Heart left ventricle (tissue), 16 donors: ENCODE measurements around the gene PLIN1. TPM values are rescaled to one million over a fixed set of nuclear protein-coding genes. Genes with fewer than 3 reads are reported as not detected.
"Not testable (repeated sequence)": the region's sequence is repeated elsewhere in the genome, so short reads cannot be mapped to it uniquely, and the experiment has no call there.

Source experiments
- ATAC-seq, 4 donors: fragments of 200-7000 bp; cut with Tn5 transposase; one replicate each; pipeline ENCODE4 v1.9.1; 2020 to 2022; ENCODE audit warnings: moderate library complexity in 4 of 4, mild to moderate bottlenecking in 3 of 4, moderate number of reproducible peaks in 1 of 4
- DNase-seq, 5 donors: peaks; one replicate each; pipeline ENCODE4 v3.0.0-alpha.2; 2020
- H3K27ac ChIP-seq, 12 donors: fragments of 200-600 bp; sonication (generic) in 4 of 12; one replicate each; pipeline versions ENCODE4 v1.5.0 to v1.8.0; 2016 to 2022; ENCODE audit warnings: mild to moderate bottlenecking in 2 of 12
- H3K27me3 ChIP-seq, 9 donors: fragments of 200-600 bp; sonication (generic) in 2 of 9; one replicate each; pipeline versions ENCODE4 v1.5.1 to v1.8.0; 2016 to 2022; ENCODE audit warnings: mild to moderate bottlenecking in 3 of 9
- H3K36me3 ChIP-seq, 9 donors: fragments of 200-600 bp; sonication (generic) in 2 of 9; one replicate each; pipeline versions ENCODE4 v1.5.0 to v1.8.0; 2018 to 2022; ENCODE audit warnings: mild to moderate bottlenecking in 2 of 9
- H3K4me1 ChIP-seq, 12 donors: fragments of 200-600 bp; sonication (generic) in 4 of 12; one replicate each; pipeline versions ENCODE4 v1.5.0 to v1.8.0; 2016 to 2022; ENCODE audit warnings: mild to moderate bottlenecking in 3 of 12
- H3K4me3 ChIP-seq, 12 donors: fragments of 200-600 bp; sonication (generic) in 4 of 12; one replicate each; pipeline versions ENCODE4 v1.5.0 to v1.8.0; 2017 to 2022; ENCODE audit warnings: mild to moderate bottlenecking in 9 of 12, moderate library complexity in 4 of 12
- H3K9me3 ChIP-seq, 12 donors: fragments of 200-600 bp; sonication (generic) in 4 of 12; one replicate each; pipeline versions ENCODE4 v1.5.0 to v1.8.0; 2016 to 2022; ENCODE audit warnings: mild to moderate bottlenecking in 1 of 12
- POLR2A ChIP-seq, 2 donors: fragments of 450-650 bp; IDR thresholded peaks; one replicate each; pipeline ENCODE4 v1.6.1; 2017; ENCODE audit warnings: antibody characterized with exemption in 2 of 2, mild to moderate bottlenecking in 2 of 2, moderate library complexity in 2 of 2
- WGBS, 4 donors: extraction: QIAGEN DNeasy Blood & Tissue Kit in 2 of 4; methylation state at CpG; one replicate each; pipeline versions ENCODE4 v1.1.5 to v1.1.7; 2013 to 2018; 5-methylcytosine and 5-hydroxymethylcytosine counted together
- intact Hi-C, 10 donors: fragments of 100-400 bp; cut with DNase I; formaldehyde crosslinking; loops; one replicate each; pipeline versions ENCODE4 v1.11.1 to v1.14.2; 2022
- polyA plus RNA-seq, 2 donors: library from polyadenylated mRNA; stranded (reverse); fragments of 200-250 nt; gene quantifications; one replicate each; pipeline ENCODE4 v1.2.3, GENCODE V29; 2013
- total RNA-seq, 9 donors: library from RNA; depleted of rRNA in 2 of 9; stranded (reverse); fragments of >200 nt in 2 of 9; fragmentation: NEBNext Ultra II Directional in 3 of 9; extraction: Animal tissue kit (Norgen Biotek cat#: 25700) in 3 of 9; gene quantifications; one replicate each; pipeline versions ENCODE4 v1.1.0 to v1.2.4, GENCODE V29; 2016 to 2023
- TF ChIP-seq, protein P1 (sequence below), 12 donors: fragments of 200-600 bp; sonication (generic) in 4 of 12; IDR thresholded peaks; one replicate each; pipeline versions ENCODE4 v1.5.0 to v1.8.0; 2018 to 2022; ENCODE audit warnings: antibody characterized with exemption in 12 of 12, mild to moderate bottlenecking in 5 of 12
- donor health status: ischemic (EF 13 %, LVEDD 7.1; RV severe dilation, severe dysfunction).
- donor health status: healthy with polysubstance abuse.
- donor health status: DM: no; HTN: yes; CAD: no.
- donor health status: DM: no; HTN: no; CAD: no.
- donor health status: ischemic (EF 25% LVEDD 6.9; RV normal size, moderate dysfunction).
- donor health status: ischemic (EF 25% LVEDD 5.7; RV mildly dilated, moderate dysfunction).
- donor health status: healthy.
- donor health status: DM: yes; HTN: yes; CAD: no.
- donor health status: ischemic (EF 35%, LVEDD 5.7; RV mildly dilated, moderate dysfunction).
- donor health status: nonischemic (EF 11% LVEDD 7.7; RV severe dilation, severe dysfunction).
- donor health status: DM: yes; HTN: yes; CAD: no.
- donor health status: PGD.
- donor health status: ischemic (EF 29% LVEDD 5.4; RV normal size, mild dysfunction).
- donor health status: nonischemic (EF 23%, LVEDD 6.1; RV moderate dilation, normal function).

Gene PLIN1
- total and polyA plus RNA-seq, 11 donors, result 0.28 to 143 (median 4.0) TPM

DNA sequence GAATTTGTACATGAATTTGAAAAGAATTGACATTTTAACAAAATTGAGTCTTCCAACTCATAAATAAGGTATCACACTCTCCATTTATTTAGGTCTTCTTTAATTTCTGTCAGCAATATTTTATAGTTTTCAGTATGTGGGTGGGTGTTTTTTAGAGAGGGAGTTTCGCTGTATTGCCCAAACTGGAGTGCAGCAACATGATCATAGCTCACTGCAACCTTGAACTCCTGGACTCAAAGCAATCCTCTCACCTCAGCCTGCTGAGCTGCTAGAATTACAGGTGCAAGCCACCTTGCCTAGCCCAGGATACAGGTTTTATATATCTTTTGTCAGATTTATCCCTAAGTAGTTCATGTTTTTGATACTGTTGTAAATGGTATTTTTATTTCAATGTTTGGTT lies 16.0 kb upstream of the PLIN1 start:
- Histone ChIP-seq H3K4me3 (no peak overlapping the region), H3K27ac (no peak overlapping the region), H3K9me3 (no peaks in the 10 kb centered on the region), H3K27me3 (no peaks in the 10 kb centered on the region), H3K36me3 (no peaks in the 10 kb centered on the region), H3K4me1 (peaks cover 0 to 7% (median 0%) of the 10 kb centered on the region in 12 donors)
- DNase-seq (no peak), ATAC-seq (no peak)
- no peak for TF ChIP-seq POLR2A (IDR thresholded peaks at IDR 0.05)
- TF ChIP-seq, protein P1, sequence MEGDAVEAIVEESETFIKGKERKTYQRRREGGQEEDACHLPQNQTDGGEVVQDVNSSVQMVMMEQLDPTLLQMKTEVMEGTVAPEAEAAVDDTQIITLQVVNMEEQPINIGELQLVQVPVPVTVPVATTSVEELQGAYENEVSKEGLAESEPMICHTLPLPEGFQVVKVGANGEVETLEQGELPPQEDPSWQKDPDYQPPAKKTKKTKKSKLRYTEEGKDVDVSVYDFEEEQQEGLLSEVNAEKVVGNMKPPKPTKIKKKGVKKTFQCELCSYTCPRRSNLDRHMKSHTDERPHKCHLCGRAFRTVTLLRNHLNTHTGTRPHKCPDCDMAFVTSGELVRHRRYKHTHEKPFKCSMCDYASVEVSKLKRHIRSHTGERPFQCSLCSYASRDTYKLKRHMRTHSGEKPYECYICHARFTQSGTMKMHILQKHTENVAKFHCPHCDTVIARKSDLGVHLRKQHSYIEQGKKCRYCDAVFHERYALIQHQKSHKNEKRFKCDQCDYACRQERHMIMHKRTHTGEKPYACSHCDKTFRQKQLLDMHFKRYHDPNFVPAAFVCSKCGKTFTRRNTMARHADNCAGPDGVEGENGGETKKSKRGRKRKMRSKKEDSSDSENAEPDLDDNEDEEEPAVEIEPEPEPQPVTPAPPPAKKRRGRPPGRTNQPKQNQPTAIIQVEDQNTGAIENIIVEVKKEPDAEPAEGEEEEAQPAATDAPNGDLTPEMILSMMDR (IDR thresholded peaks at IDR 0.05), result no peak
- 77 to 90% (median 84%) methylated on average over 1 of the region's 1 CpG for WGBS, 4 donors
- intact Hi-C loops, result no loop called here

DNA sequence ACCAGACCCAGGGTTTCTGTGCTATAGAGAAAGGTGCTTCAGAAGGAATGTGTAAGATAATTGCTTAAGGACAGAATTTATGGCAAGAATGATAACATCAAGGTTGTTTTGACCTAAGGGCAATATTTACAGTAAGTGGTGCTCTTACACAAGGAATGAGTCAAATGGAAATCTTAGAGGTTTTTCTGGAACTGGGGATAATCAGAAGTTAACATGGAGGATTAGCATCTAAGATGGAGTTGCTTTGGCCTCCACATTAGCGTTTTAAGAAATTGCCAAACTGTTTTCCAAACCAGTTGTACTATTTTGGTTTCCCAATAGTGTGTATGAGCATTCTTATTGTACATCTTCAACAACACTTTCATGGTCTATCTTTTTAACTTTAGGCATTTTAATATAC lies 14.5 kb upstream of the PLIN1 start:
- ATAC-seq (no peak), DNase-seq (no peak)
- Histone ChIP-seq H3K4me3 (no peak overlapping the region), H3K27ac (no peak overlapping the region), H3K4me1 (peaks cover 0 to 17% (median 5%) of the 10 kb centered on the region in 12 donors), H3K36me3 (no peaks in the 10 kb centered on the region), H3K27me3 (no peaks in the 10 kb centered on the region), H3K9me3 (no peaks in the 10 kb centered on the region)
- TF ChIP-seq, protein P1 (IDR thresholded peaks at IDR 0.05), result no peak
- TF ChIP-seq POLR2A (IDR thresholded peaks at IDR 0.05), result no peak
- intact Hi-C loops, result no loop called here
- WGBS, 4 donors, result 81 to 94% (median 89%) methylated on average over 1 of the region's 1 CpG

DNA sequence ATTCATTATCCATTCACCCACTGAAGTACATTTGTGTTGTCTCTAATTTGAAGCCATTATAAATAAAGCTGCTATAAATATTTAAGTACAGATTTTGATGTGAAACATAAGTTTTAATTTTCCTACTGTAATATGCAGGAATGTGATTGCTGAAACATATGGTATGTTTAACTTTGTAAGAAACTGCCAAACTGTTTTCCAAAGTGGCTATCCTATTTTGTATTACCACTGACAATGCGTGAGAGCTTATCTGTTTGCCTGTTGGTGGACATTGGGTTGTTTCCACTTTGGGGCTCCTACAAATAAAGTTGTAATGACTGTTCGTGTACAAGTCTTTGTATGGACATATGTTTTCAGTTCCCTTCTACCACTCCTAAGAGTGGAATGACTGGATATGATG lies 13.9 kb upstream of the PLIN1 start:
- 40 to 66% (median 66%) methylated on average over 2 of the region's 2 CpGs for WGBS, 4 donors
- no peak for ATAC-seq
- no peaks in the 10 kb centered on the region for H3K36me3 ChIP-seq
- H3K4me3 ChIP-seq, result no peak overlapping the region
- DNase-seq, result no peak
- H3K27ac ChIP-seq, result no peak overlapping the region
- H3K9me3 ChIP-seq, result no peaks in the 10 kb centered on the region
- no peak for TF ChIP-seq POLR2A (IDR thresholded peaks at IDR 0.05)
- TF ChIP-seq, protein P1 (IDR thresholded peaks at IDR 0.05), result no peak
- H3K4me1 ChIP-seq, result peaks cover 0 to 17% (median 5%) of the 10 kb centered on the region in 12 donors
- no peaks in the 10 kb centered on the region for H3K27me3 ChIP-seq
- intact Hi-C loops, result no loop called here

- H3K4me3 ChIP-seq, result peak within 1 kb of the TSS; percentile 52 to 97 (median 76)
- peak; percentile 77 to 88 (median 84) for DNase-seq
- ATAC-seq, result peak; percentile 94 to 98 (median 97)
- peaks cover 0 to 6% (median 0%) of the 10 kb centered on the region in 9 donors for H3K36me3 ChIP-seq
- peaks cover 0 to 17% (median 5%) of the 10 kb centered on the region in 12 donors for H3K4me1 ChIP-seq
- 3 to 4% (median 3%) methylated on average over 59 to 60 of the region's 60 CpGs for WGBS, 4 donors
- no peaks in the 10 kb centered on the region for H3K9me3 ChIP-seq
- no peaks in the 10 kb centered on the region for H3K27me3 ChIP-seq
- peak within 1 kb of the TSS in 9 of 12 donors; percentile 31 to 79 (median 64) for H3K27ac ChIP-seq
- intact Hi-C loops, result no loop called here
- TF ChIP-seq, protein P1 (IDR thresholded peaks at IDR 0.05), result peak in 1 of 12 donors; percentile 11
- peak in 1 of 2 donors; percentile 51 for TF ChIP-seq POLR2A (IDR thresholded peaks at IDR 0.05)
Observed at GRCh38 chr15:89690276-89691218, 11.4 kb upstream of the PLIN1 start, which contains the start of the genes PEX11A and WDR93. Gene PEX11A, minus strand, starts transcription at chr15:89690754. Its CDS starts 122 bp downstream, at chr15:89690632. Gene WDR93, plus strand, starts transcription at chr15:89690811. Its CDS starts 10,936 bp downstream, at chr15:89701747.

- ATAC-seq, intact Hi-C loops, H3K36me3 ChIP-seq, H3K27me3 ChIP-seq, H3K9me3 ChIP-seq, DNase-seq: not testable (repeated sequence)
- H3K27ac ChIP-seq, result peak overlapping the region in 6 of 12 donors; percentile 41 to 79 (median 68)
- H3K4me1 ChIP-seq, result peaks cover 0 to 21% (median 5%) of the 10 kb centered on the region in 12 donors
- WGBS, 4 donors, result 57 to 71% (median 67%) methylated on average over 15 of the region's 15 CpGs
- H3K4me3 ChIP-seq, result peak overlapping the region; percentile 52 to 97 (median 76)
Observed at GRCh38 chr15:89689930-89690275, 10.7 kb upstream of the PLIN1 start.
